ENCODE data around the gene ELAVL3.

ELAVL3 gene

GRCh38 chr19:11495481-11495880, 14.6 kb upstream of the ELAVL3 start:
- no peak for TF ChIP-seq TCF4 (CRISPR knock-in tag; IDR thresholded peaks at IDR 0.05; ENCODE audit: borderline replicate concordance)
- no peak for TF ChIP-seq ZFP3 (CRISPR knock-in tag; IDR thresholded peaks at IDR 0.05)
- no peak for TF ChIP-seq GLIS3 (CRISPR knock-in tag; IDR thresholded peaks at IDR 0.05)
- no peak for TF ChIP-seq PATZ1 (CRISPR knock-in tag; IDR thresholded peaks at IDR 0.05; ENCODE audit: borderline replicate concordance)
- TF ChIP-seq TOX (CRISPR knock-in tag; IDR thresholded peaks at IDR 0.05; ENCODE audit: borderline replicate concordance), result no peak
- no peak for TF ChIP-seq ZFP30 (CRISPR knock-in tag; IDR thresholded peaks at IDR 0.05)
- TF ChIP-seq ARNTL (CRISPR knock-in tag; IDR thresholded peaks at IDR 0.05; ENCODE audit: borderline replicate concordance, low read depth), result no peak
- no peak for TF ChIP-seq ESRRG (CRISPR knock-in tag; IDR thresholded peaks at IDR 0.05)
- TF ChIP-seq ZNF70 (CRISPR knock-in tag; IDR thresholded peaks at IDR 0.05), result no peak
- TF ChIP-seq OSR1 (CRISPR knock-in tag; IDR thresholded peaks at IDR 0.05), result no peak
- no peak for TF ChIP-seq ZC3H10 (CRISPR knock-in tag; IDR thresholded peaks at IDR 0.05)
- no peak for TF ChIP-seq PPARA (CRISPR knock-in tag; IDR thresholded peaks at IDR 0.05; ENCODE audit: borderline replicate concordance)
- no peak for TF ChIP-seq CREB5 (CRISPR knock-in tag; IDR thresholded peaks at IDR 0.05; ENCODE audit: low read depth)
- ATAC-seq, result no peak

- TF ChIP-seq ZFP3 (CRISPR knock-in tag; IDR thresholded peaks at IDR 0.05) (no peak), ZFP30 (CRISPR knock-in tag; IDR thresholded peaks at IDR 0.05) (no peak), OSR1 (CRISPR knock-in tag; IDR thresholded peaks at IDR 0.05) (no peak), ISL1 (CRISPR knock-in tag; IDR thresholded peaks at IDR 0.05) (no peak), ZNF70 (CRISPR knock-in tag; IDR thresholded peaks at IDR 0.05) (no peak), POU6F1 (CRISPR knock-in tag; IDR thresholded peaks at IDR 0.05; ENCODE audit: borderline replicate concordance, low read depth) (no peak), PATZ1 (CRISPR knock-in tag; IDR thresholded peaks at IDR 0.05; ENCODE audit: borderline replicate concordance) (no peak), CSDC2 (CRISPR knock-in tag; IDR thresholded peaks at IDR 0.05) (no peak), CSRNP3 (CRISPR knock-in tag; IDR thresholded peaks at IDR 0.05) (no peak), TOX (CRISPR knock-in tag; IDR thresholded peaks at IDR 0.05; ENCODE audit: borderline replicate concordance) (no peak), BACH2 (CRISPR knock-in tag; IDR thresholded peaks at IDR 0.05; ENCODE audit: borderline replicate concordance) (no peak), SNAI2 (CRISPR knock-in tag; IDR thresholded peaks at IDR 0.05) (no peak), TSHZ2 (CRISPR knock-in tag; IDR thresholded peaks at IDR 0.05) (no peak), ZNF565 (CRISPR knock-in tag; conservative IDR thresholded peaks at IDR 0.05; ENCODE audit: low read depth) (no peak)
- no peak for ATAC-seq
Observed at GRCh38 chr19:11494634-11495285, 13.9 kb upstream of the ELAVL3 start.
